ENCODE measurements around the gene USF1. TPM values are rescaled to one million over a fixed set of nuclear protein-coding genes. Genes with fewer than 3 reads are reported as not detected.
A peak's percentile ranks its signal among the peaks of the same experiment; 100 is the strongest.
"Not testable (repeated sequence)": the region's sequence is repeated elsewhere in the genome, so short reads cannot be mapped to it uniquely, and the experiment has no call there.

Gene USF1
- total RNA-seq, 8 experiments from 2014 or later = 60.3 to 156 (median 85.6) TPM

DNA sequence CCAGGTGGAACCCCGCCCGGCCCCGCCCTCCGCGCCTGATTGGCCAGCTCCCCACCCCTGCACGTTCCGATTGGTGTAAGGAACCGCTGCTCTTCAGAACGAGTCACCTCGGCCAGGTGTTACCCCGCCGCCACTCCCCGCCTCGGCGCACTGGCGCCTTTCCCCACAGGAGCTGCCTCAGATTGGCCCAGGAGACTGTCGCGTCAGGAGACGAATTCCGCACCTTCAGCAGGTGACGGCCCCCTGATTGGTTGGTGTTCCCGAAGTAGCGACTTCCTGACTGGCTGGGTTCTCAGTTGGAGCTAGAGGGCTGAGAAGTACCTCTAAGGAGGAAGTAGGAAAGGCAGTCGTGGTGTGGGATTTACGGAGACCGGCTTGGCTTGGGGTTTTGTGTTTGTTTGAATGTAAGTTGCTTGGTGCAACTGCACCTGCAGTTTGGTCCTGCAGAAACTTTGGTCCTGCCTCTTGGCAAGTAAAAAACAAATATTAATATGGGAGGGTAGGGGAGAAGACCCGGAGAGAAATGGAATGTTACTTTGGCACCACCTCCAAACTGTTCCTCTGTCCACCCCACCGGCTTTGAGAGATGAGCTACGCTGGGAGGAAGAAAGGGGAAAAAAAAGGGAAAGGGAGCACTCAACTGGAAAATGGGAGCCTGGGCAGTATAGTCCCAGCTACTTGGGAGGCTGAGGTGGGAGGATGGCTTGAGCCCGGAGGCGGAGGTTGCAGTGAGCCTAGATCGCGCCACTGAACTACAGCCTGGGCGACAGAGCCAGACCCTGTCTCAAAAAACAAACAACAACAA is 24.4 kb downstream of the USF1 start:
- WGBS, 10 experiments = 15 to 69% (median 43%) methylated on average over 6 to 19 of the region's 34 CpGs; no CpG with 5 or more reads in 2 of the 10 experiments
- in situ Hi-C loops (cut with MboI; ENCODE audit: low pct_unique_long_range_greater_than_20kb in 2 of 9, low sequenced_read_pairs in 9 of 9, unreplicated experiment in 9 of 9) = no loop called here
- H3K4me3 ChIP-seq = peak overlapping the region; percentile 44 to 69 (median 63)
- H3K4me1 ChIP-seq (replicated peaks in 1 of 2) = peaks cover 9 to 10% of the 10 kb centered on the region in 2 donors
- ATAC-seq (replicated peaks in 6 of 8) = peak; percentile 78 to 92 (median 89)
- H3K27ac ChIP-seq = no peak overlapping the region

DNA sequence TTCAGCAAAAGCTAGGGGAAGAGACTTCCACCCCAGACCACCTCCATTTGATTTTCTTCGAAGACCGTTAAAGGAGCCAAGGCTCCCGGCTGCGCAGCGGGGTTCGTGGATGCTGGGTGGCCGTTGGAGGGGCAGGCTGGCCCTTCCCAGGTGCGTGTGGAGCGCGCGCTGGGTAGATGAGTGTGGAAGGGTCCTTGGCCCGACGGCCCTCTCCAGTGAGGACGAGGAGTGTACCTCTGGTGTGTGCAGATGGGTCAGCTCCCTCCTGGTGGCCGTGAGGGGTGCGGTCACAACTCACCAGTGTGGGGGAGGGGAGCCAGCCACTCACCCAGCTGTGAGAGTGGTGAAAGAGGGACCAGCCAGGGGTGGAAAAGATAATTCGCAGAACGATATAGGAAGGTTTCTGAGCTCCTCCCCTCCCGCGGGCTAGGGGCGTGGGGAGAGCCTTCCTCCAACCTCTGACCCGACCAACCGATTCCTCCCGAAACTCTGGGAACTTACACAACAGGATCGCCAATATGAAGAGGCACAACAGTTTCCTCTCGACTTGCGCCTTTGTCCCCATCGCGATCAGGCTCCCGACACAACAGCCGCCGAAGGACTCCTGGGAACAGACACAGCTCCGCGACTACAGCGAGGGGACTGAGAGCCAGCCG is 25.1 kb downstream of the USF1 start, which contains the start of gene F11R:
Gene F11R (minus strand): TSS at position 644 of the 656 bp plus-strand sequence. CDS start 79 bp downstream, at position 565.
- 0 to 8% (median 0%) methylated on average over 2 to 23 of the region's 36 CpGs; no CpG with 5 or more reads in 3 of the 10 experiments for WGBS, 10 experiments
- H3K4me3 ChIP-seq = peak within 1 kb of the TSS; percentile 44 to 69 (median 63)
- in situ Hi-C loops (cut with MboI; ENCODE audit: low pct_unique_long_range_greater_than_20kb in 2 of 9, low sequenced_read_pairs in 9 of 9, unreplicated experiment in 9 of 9) = no loop called here
- peak; percentile 62 to 82 (median 79) for ATAC-seq (replicated peaks in 6 of 8)
- no peak within 1 kb of the TSS for H3K27ac ChIP-seq
- H3K4me1 ChIP-seq (replicated peaks in 1 of 2) = peaks cover 9 to 10% of the 10 kb centered on the region in 2 donors

DNA sequence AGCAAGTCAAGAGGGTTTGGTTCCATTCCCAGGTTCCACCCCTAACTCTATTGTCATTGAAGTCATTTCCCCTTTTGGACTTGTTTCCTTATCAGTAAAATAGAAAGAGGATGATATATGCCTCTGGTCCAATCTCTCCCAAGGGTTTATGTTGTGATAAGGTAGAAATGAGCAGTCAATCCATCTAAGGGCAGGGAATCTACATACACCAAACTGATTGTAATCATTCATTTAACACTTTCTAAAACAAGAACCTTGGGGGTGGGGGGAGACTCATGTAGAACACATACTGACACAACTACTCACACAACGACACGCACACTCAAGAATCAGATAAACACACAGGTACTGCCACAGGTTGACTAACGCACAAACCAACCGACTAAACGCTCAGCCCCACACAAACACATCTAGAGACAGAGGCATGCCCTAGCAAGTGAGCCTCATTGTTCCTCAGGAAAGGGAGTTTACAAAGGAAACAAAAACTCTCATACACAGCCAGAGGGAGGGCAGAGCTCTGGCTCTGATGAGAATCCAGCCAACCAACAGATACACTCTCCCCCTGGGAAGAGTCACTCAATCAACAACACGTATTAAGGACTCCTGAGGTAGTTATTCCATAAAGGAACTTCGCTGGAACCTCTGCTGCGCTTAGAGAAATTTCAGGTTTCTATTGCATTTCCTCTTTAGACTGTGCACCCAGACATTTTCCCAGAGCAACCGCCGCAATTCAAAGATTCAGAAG is 25.9 kb downstream of the USF1 start:
- Histone ChIP-seq H3K27ac (no peak overlapping the region), H3K4me3 (peak overlapping the region; percentile 44 to 69 (median 63)), H3K4me1 (replicated peaks in 1 of 2) (peaks cover 9 to 10% of the 10 kb centered on the region in 2 donors)
- in situ Hi-C loops (cut with MboI; ENCODE audit: low pct_unique_long_range_greater_than_20kb in 2 of 9, low sequenced_read_pairs in 9 of 9, unreplicated experiment in 9 of 9) = no loop called here
- 0 to 24% (median 7%) methylated on average over 1 to 9 of the region's 10 CpGs; no CpG with 5 or more reads in 1 of the 10 experiments for WGBS, 10 experiments
- ATAC-seq (replicated peaks in 6 of 8) = peak; percentile 6 to 60 (median 44)

DNA sequence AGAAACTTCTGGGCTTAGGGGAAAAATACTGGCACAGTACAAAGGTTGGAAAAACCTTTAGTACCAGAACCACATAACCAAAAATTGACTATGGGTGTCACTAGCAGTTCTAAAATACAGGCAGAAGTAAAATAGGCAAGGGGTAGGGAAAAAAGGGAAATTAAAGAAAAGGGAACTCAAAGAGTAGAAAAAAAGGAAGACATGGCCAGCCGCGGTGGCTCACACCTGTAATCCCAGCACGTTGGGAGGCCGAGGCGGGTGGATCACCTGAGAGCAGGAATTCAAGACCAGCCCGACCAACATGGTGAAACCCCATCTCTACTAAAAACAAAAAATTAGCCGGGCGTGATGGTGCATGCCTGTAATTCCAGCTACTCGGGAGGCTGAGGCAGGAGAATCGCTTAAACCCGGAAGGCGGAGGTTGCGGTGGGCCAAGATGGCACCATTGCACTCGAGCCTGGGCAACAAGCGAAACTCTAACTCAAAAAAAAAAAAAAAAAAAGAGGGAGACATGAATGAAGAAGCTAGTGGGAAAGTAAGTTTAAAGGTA is 26.6 kb downstream of the USF1 start:
- in situ Hi-C loops (cut with MboI; ENCODE audit: low pct_unique_long_range_greater_than_20kb in 2 of 9, low sequenced_read_pairs in 9 of 9, unreplicated experiment in 9 of 9); H3K27ac ChIP-seq: not testable (repeated sequence)
- 63 to 100% (median 90%) methylated on average over 3 to 15 of the region's 15 CpGs for WGBS, 10 experiments

DNA sequence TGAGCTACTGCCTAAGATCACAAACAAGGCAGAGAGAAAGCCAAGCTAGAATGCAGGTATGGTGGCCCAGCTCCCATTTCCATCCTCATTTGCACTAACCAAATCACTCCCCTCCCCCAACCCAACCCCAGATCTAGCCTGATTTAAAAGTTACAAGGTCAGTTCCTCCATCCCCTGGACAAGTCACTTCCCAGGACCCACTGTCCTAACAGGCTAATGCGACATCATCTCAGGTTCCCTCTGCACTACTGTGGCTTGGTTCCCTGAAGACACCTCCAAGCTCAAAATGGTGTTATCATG is 27.2 kb downstream of the USF1 start:
- no peak for ATAC-seq (replicated peaks in 6 of 8)
- WGBS, 10 experiments = 40 to 100% (median 83%) methylated on average over 1 of the region's 1 CpG; no CpG with 5 or more reads in 5 of the 10 experiments
- Histone ChIP-seq H3K4me3 (no peak overlapping the region), H3K4me1 (replicated peaks in 1 of 2) (peaks cover 14 to 20% of the 10 kb centered on the region in 2 donors), H3K27ac (no peak overlapping the region)
- in situ Hi-C loops (cut with MboI; ENCODE audit: low pct_unique_long_range_greater_than_20kb in 2 of 9, low sequenced_read_pairs in 9 of 9, unreplicated experiment in 9 of 9) = no loop called here

More for the DNA sequence above, 26.6 kb downstream of the USF1 start:
- peaks cover 9 to 14% of the 10 kb centered on the region in 2 donors for H3K4me1 ChIP-seq (replicated peaks in 1 of 2)
- ATAC-seq (replicated peaks in 6 of 8); H3K4me3 ChIP-seq: not testable (repeated sequence)

DNA sequence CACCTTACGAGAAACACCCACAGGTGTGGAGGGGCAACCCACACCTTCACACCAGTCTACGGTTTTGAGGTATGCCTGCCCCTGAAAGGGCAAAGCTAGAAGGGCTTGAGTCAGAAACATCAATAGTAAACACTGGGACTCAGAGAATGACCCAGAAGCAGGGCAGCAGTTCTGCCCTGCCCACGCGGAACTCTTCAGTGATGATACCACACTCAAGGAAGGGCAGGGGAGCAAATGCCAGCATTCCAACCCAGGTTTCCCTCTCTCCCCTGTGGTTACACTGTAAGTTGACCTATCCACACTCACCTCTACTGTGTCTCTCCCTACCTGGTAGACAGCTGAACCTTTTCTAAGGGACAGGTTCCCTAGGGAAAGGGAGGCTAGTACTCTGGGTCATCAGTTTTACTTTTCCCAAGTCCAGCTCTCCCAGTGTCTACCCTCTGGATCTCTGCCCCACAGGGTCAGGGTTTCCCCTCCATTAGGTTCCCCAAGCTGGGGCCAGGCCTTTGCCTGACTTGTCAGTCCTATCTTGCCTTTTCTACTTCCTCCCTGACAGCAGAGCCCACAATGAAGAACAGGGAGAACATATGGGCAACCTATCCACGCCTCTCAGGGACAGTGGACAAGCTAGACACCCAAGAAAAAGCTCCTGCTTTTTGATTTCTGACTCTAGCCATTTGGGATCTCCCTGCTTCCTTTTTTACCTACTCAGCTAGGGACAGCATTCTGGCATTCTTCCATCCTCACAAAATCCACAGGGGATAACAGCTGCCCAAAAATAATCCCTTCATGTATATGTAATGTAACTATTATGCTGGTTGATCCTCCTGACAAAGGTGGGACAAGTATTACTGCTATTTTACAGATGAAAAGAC is 27.8 kb downstream of the USF1 start:
- in situ Hi-C loops (cut with MboI; ENCODE audit: low pct_unique_long_range_greater_than_20kb in 2 of 9, low sequenced_read_pairs in 9 of 9, unreplicated experiment in 9 of 9) = no loop called here
- ATAC-seq (replicated peaks in 6 of 8) = no peak

DNA sequence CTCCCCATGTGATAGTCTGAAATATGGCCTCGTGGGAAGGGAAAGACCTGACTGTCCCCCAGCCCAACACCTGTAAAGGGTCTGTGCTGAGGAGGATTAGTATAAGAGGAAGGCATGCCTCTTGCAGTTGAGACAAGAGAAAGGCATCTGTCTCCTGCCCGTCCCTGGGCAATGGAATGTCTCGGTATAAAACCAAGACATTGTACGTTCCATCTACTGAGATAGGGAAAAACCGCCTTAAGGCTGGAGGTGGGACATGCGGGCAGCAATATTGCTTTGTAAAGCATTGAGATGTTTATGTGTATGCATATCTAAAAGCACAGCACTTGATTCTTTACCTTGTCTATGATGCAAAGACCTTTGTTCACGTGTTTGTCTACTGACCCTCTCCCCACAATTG is 28.6 kb downstream of the USF1 start:
- 77% methylated on average over 3 of the region's 7 CpGs; no CpG with 5 or more reads in 9 of the 10 experiments for WGBS, 10 experiments
- H3K4me3 ChIP-seq; in situ Hi-C loops (cut with MboI; ENCODE audit: low pct_unique_long_range_greater_than_20kb in 2 of 9, low sequenced_read_pairs in 9 of 9, unreplicated experiment in 9 of 9); ATAC-seq (replicated peaks in 6 of 8); H3K27ac ChIP-seq: not testable (repeated sequence)
- H3K4me1 ChIP-seq (replicated peaks in 1 of 2) = peaks cover 14 to 26% of the 10 kb centered on the region in 2 donors

More for the DNA sequence above, 27.8 kb downstream of the USF1 start:
- Histone ChIP-seq H3K27ac (no peak overlapping the region), H3K4me1 (replicated peaks in 1 of 2) (peaks cover 14 to 26% of the 10 kb centered on the region in 2 donors), H3K4me3 (no peak overlapping the region)
- WGBS, 10 experiments = 60 to 100% (median 82%) methylated on average over 1 to 5 of the region's 5 CpGs; no CpG with 5 or more reads in 3 of the 10 experiments

DNA sequence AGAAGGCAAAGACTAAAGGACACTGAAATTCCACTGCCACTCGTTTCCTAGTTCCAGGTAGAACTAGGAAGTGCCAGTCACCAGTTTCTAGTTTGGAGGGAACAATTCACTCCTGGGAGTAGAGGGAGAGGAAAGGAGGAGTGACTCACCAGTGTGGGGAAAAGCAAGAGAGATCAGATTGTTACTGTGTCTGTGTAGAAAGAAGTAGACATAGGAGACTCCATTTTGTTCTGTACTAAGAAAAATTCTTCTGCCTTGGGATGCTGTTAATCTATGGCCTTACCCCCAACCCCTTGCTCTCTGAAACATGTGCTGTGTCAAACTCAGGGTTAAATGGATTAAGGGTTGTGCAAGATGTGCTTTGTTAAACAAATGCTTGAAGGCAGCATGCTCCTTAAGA is 29.1 kb downstream of the USF1 start:
- H3K4me3 ChIP-seq; H3K27ac ChIP-seq; in situ Hi-C loops (cut with MboI; ENCODE audit: low pct_unique_long_range_greater_than_20kb in 2 of 9, low sequenced_read_pairs in 9 of 9, unreplicated experiment in 9 of 9); ATAC-seq (replicated peaks in 6 of 8): not testable (repeated sequence)
- peaks cover 14 to 26% of the 10 kb centered on the region in 2 donors for H3K4me1 ChIP-seq (replicated peaks in 1 of 2)
- WGBS, 10 experiments = 70 to 91% (median 86%) methylated on average over 1 of the region's 1 CpG; no CpG with 5 or more reads in 7 of the 10 experiments

DNA sequence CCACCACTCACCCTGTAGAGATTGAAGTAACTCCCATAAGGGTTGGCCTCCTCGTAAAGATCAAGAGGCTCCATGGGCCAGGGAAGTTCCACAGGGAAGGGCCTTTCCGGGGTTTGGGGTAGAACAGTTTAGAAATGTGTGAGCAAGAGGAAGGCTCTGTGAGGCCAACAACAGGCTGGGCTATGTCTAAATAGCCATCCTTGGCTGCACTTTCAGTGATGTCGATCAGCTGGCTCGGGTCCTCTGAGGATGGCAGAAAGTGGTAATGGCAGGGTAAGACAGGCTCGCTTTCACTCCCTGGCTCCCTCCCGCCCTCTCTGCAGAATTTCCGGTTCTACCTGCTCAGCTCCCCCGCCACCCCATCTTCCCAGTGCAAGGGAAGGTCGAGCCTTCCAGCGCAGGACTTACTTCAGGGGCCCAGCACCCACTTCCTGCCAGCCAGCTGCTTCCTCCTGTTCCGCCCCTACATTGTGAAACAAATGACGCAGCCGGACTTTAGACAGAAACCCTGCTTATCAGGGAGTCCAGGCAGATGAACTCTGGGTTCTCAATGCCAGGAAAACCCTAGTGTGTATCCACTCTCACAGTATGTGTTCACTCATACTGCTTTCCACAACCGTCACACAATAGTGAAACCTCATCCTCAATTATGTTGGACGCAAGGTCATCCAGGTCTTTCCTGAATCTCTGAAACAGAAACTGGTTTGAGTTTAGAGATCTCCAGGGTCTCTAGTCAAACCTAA is 32.1 kb downstream of the USF1 start:
- in situ Hi-C loops (cut with MboI; ENCODE audit: low pct_unique_long_range_greater_than_20kb in 2 of 9, low sequenced_read_pairs in 9 of 9, unreplicated experiment in 9 of 9) = no loop called here
- H3K4me3 ChIP-seq = no peak overlapping the region
- peaks cover 4 to 16% of the 10 kb centered on the region in 2 donors for H3K4me1 ChIP-seq (replicated peaks in 1 of 2)
- whole genome bisulfite sequencing, 10 experiments = 17 to 83% (median 53%) methylated on average over 1 to 15 of the region's 15 CpGs; no CpG with 5 or more reads in 2 of the 10 experiments
- peak; percentile 21 to 82 (median 58) for ATAC-seq (replicated peaks in 6 of 8)
- H3K27ac ChIP-seq = peak overlapping the region in 1 of 2 donors; percentile 13

DNA sequence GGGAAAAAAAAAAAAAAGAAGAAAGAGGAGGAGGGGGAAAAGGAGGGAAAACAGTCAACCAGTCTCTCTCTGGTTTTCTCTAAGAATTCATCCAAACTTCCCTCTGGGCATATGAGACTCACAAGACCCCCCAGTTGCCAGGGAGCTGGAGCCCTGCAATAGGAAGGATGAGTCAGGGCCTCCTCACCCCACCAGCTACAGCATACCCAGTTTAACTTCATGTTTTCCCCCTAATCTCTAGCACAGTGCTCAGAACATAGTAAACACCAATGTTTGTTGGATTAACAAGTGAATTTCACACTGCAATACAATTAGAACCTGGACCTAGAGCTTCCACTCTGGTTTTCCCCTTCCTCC is 32.7 kb downstream of the USF1 start:
- Histone ChIP-seq H3K4me1 (replicated peaks in 1 of 2) (peaks cover 4 to 16% of the 10 kb centered on the region in 2 donors), H3K4me3 (no peak overlapping the region), H3K27ac (peak overlapping the region in 1 of 2 donors; percentile 13)
- in situ Hi-C loops (cut with MboI; ENCODE audit: low pct_unique_long_range_greater_than_20kb in 2 of 9, low sequenced_read_pairs in 9 of 9, unreplicated experiment in 9 of 9) = no loop called here
- peak in 1 of 8 experiments; percentile 21 for ATAC-seq (replicated peaks in 6 of 8)

DNA sequence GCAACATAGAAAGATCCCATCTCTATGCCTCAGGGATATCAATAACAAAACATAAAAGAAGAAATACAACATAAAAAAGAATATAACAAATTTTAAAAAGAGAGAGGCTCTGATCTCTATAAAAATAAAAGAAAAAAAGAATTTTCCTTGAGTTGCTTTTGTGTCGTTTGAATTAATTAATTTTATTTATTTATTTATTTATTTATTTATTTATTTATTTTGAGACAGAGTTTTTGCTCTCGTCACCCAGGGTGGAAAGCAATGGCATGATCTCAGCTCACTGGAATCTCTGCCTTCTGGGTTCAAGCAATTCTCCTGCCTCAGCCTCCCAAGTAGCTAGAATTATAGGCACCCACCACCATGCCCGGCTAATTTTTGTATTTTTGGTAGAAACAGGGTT is 33.4 kb downstream of the USF1 start:
- Histone ChIP-seq H3K4me3 (no peak overlapping the region), H3K4me1 (replicated peaks in 1 of 2) (peaks cover 4 to 16% of the 10 kb centered on the region in 2 donors), H3K27ac (no peak overlapping the region)
- 44 to 100% (median 100%) methylated on average over 1 to 3 of the region's 3 CpGs; no CpG with 5 or more reads in 1 of the 10 experiments for WGBS, 10 experiments
- in situ Hi-C loops (cut with MboI; ENCODE audit: low pct_unique_long_range_greater_than_20kb in 2 of 9, low sequenced_read_pairs in 9 of 9, unreplicated experiment in 9 of 9) = no loop called here
- no peak for ATAC-seq (replicated peaks in 6 of 8)

Data from motor neuron (in vitro differentiated cells).